Spleen (tissue), 7 donors: ENCODE measurements around the gene C2CD2L.

Experiments
- POLR2A ChIP-seq, 3 donors: fragments of 450-650 bp; IDR thresholded peaks; one replicate each; pipeline ENCODE4 v1.5.1; 2017; ENCODE audit warnings: antibody characterized with exemption in 3 of 3, mild to moderate bottlenecking in 1 of 3
- POLR2AphosphoS5 ChIP-seq, 3 donors: sonication (generic); formaldehyde crosslinking; IDR thresholded peaks; one replicate each; pipeline ENCODE4 v1.5.1; 2017; ENCODE audit warnings: antibody characterized with exemption in 3 of 3
- TF ChIP-seq, protein P1 (sequence below), 11 experiments: fragments of 200-600 bp in 7 of 11; fragments of 450-650 bp in 4 of 11; sonication (generic) in 4 of 11; IDR thresholded peaks in 8 of 11; conservative IDR thresholded peaks in 3 of 11; 1 replicate in 7 of 11; 2 replicates in 4 of 11; pipeline versions ENCODE4 v1.4.0 to v1.8.0; 2016 to 2021; ENCODE audit warnings: antibody characterized with exemption in 11 of 11, inconsistent platforms in 4 of 11, mild to moderate bottlenecking in 1 of 11
- donor health status: DM: no; HTN: no; CAD: no; lungs with moderate emphysema.
- donor health status: DM: no; HTN: no; CAD: no.
- donor health status: DM: no; HTN: no; CAD: no.

DNA sequence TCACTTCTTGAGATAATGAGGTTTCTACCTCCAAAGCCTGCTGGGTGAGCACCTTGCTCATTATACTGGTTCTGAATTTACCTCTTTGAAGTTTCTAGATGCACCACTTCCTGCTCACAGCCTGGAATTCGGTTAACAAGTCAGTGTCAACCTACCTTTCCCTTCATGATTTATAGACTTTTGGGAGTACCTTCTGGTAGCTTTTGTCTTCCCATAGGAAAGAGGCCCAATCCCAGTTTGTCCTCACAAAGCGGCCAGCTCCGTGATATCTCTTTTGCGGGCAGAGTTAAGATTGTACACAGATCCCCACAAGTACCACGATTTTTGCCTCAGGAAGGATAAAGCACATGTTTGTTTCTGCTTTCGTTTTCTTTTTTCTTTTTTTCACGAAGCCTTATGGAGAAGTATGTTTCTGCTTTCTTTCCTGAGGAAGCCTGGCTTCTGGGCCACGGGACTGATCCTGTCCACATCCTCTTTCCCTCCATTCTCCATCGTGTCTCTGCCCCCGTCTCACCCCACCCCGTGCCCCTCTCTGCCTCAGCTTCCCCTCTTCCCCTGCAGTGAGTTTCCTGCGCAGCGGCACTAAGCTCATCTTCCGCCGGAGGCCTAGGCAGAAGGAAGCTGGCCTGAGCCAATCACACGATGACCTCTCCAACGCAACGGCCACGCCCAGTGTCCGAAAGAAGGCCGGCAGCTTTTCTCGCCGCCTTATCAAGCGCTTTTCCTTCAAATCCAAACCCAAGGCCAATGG, 8.5 kb downstream of the C2CD2L start:
- TF ChIP-seq, protein P1, sequence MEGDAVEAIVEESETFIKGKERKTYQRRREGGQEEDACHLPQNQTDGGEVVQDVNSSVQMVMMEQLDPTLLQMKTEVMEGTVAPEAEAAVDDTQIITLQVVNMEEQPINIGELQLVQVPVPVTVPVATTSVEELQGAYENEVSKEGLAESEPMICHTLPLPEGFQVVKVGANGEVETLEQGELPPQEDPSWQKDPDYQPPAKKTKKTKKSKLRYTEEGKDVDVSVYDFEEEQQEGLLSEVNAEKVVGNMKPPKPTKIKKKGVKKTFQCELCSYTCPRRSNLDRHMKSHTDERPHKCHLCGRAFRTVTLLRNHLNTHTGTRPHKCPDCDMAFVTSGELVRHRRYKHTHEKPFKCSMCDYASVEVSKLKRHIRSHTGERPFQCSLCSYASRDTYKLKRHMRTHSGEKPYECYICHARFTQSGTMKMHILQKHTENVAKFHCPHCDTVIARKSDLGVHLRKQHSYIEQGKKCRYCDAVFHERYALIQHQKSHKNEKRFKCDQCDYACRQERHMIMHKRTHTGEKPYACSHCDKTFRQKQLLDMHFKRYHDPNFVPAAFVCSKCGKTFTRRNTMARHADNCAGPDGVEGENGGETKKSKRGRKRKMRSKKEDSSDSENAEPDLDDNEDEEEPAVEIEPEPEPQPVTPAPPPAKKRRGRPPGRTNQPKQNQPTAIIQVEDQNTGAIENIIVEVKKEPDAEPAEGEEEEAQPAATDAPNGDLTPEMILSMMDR (IDR thresholded peaks at IDR 0.05 in 8 of 11, conservative IDR thresholded peaks at IDR 0.05 in 3 of 11), result peak in 1 of 11 experiments; percentile 18
- TF ChIP-seq POLR2AphosphoS5 (IDR thresholded peaks at IDR 0.05) (peak; percentile 52 to 69 (median 54)), POLR2A (IDR thresholded peaks at IDR 0.05) (no peak)
